Panc1 (cell line): ENCODE measurements around the gene FSD1L. TPM values are rescaled to one million over a fixed set of nuclear protein-coding genes. Genes with fewer than 3 reads are reported as not detected.

Source experiments
- ATAC-seq: fragments of 200-7000 bp; cut with Tn5 transposase; 2 replicates; pipeline ENCODE4 v1.9.1; 2020; ENCODE audit warnings: mild to moderate bottlenecking, moderate library complexity
- BruUV-seq: library from RNA; stranded (reverse); fragments of 400-500 nt; replicated peaks from 2 replicates; lab custom pipeline; 2021; lab: Mats Ljungman, UMichigan
- CTCF ChIA-PET: fragments of 300-600 bp; sonication (Branson Sonifier 250); formaldehyde crosslinking; loops from one replicate; lab custom pipeline; 2022; ENCODE audit warnings: antibody characterized with exemption; lab: Charles Lee
- POLR2A ChIA-PET: fragments of 300-600 bp; sonication (Branson Sonifier 250); formaldehyde crosslinking; loops from one replicate; lab custom pipeline; 2022; ENCODE audit warnings: antibody characterized with exemption; lab: Charles Lee
- DNase-seq: peaks from one replicate; pipeline ENCODE4 v3.0.0-alpha.2; 2010; ENCODE audit warnings: low read depth, low spot score
- H3K27ac ChIP-seq: 2 replicates; pipeline ENCODE4 v1.5.1; 2011; ENCODE audit warnings: mild to moderate bottlenecking, low read length, inconsistent platforms
- H3K27me3 ChIP-seq: fragments of 200-500 bp; sonication (Bioruptor generic); 2 replicates; pipeline ENCODE4 v1.6.0; 2014; ENCODE audit warnings: low read length, inconsistent platforms; ENCODE audit not compliant: control insufficient read depth, insufficient read depth
- H3K36me3 ChIP-seq: fragments of 200-500 bp; sonication (Bioruptor generic); 2 replicates; pipeline ENCODE4 v1.5.1; 2014; ENCODE audit warnings: inconsistent platforms, mild to moderate bottlenecking, low read length, moderate library complexity; ENCODE audit not compliant: control insufficient read depth, insufficient read depth
- H3K4me1 ChIP-seq: 2 replicates; pipeline ENCODE4 v1.5.1; 2011; ENCODE audit warnings: inconsistent platforms, mild to moderate bottlenecking, low read length, moderate library complexity; ENCODE audit not compliant: control insufficient read depth, insufficient read depth
- H3K4me3 ChIP-seq, 2 experiments: 2 replicates each; pipeline ENCODE4 v1.5.1; 2011 to 2012; ENCODE audit warnings: low read depth in 2 of 2, low read length in 2 of 2, mild to moderate bottlenecking in 2 of 2, inconsistent platforms in 1 of 2, moderate library complexity in 1 of 2
- H3K9me3 ChIP-seq: fragments of 200-500 bp; sonication (Bioruptor generic); 2 replicates; pipeline ENCODE4 v1.5.1; 2014; ENCODE audit warnings: low read depth, mild to moderate bottlenecking, inconsistent platforms, low read length, moderate library complexity; ENCODE audit not compliant: control insufficient read depth, insufficient read depth
- CTCF ChIP-seq: fragments of 450-650 bp; IDR thresholded peaks from 2 replicates; pipeline ENCODE4 v1.5.1; 2017; ENCODE audit warnings: mild to moderate bottlenecking
- POLR2AphosphoS5 ChIP-seq: IDR thresholded peaks from 2 replicates; pipeline ENCODE4 v1.6.1; 2012; ENCODE audit warnings: mild to moderate bottlenecking, low read depth, low read length, moderate library complexity
- REST ChIP-seq, 2 experiments: IDR thresholded peaks; 2 replicates each; pipeline ENCODE4 v1.6.1; 2011 to 2012; ENCODE audit warnings: low read depth in 2 of 2, control low read depth in 1 of 2, low read length in 1 of 2, mild to moderate bottlenecking in 1 of 2, moderate library complexity in 1 of 2; ENCODE audit not compliant: insufficient read depth in 1 of 2
- SIN3A ChIP-seq: IDR thresholded peaks from 2 replicates; pipeline ENCODE4 v1.6.1; 2012; ENCODE audit warnings: low read depth, mild to moderate bottlenecking, low read length, moderate library complexity, borderline replicate concordance; ENCODE audit not compliant: insufficient read depth
- TCF7L2 ChIP-seq: IDR thresholded peaks from 2 replicates; pipeline ENCODE4 v1.6.1; 2011; ENCODE audit warnings: mild to moderate bottlenecking, low read depth, low read length, inconsistent platforms
- in situ Hi-C: cut with HindIII; loops from 2 replicates; pipeline ENCODE4 v1.10.0; 2016; ENCODE audit warnings: low sequenced_read_pairs, low pct_unique_long_range_greater_than_20kb
- intact Hi-C: fragments of 100-400 bp; cut with micrococcal nuclease; formaldehyde crosslinking; loops from one replicate; pipeline ENCODE4 v1.10.0; 2022; ENCODE audit not compliant: unreplicated experiment
- total RNA-seq: library from RNA; stranded (reverse); gene quantifications from one replicate; pipeline ENCODE4 v1.2.1, GENCODE V29; 2021; ENCODE audit not compliant: unreplicated experiment

Gene FSD1L
- total RNA-seq, 1 experiment from 2014 or later = 5.1 TPM

- H3K4me3 ChIP-seq = no peak overlapping the region
- ATAC-seq = no peak
- no peaks in the 10 kb centered on the region for H3K9me3 ChIP-seq
- H3K27me3 ChIP-seq = no peaks in the 10 kb centered on the region
- ChIA-PET POLR2A (no interaction called here), CTCF (no interaction called here)
- in situ Hi-C loops (no loop called here), intact Hi-C loops (no loop called here)
- no peak overlapping the region for H3K27ac ChIP-seq
- TF ChIP-seq TCF7L2 (no peak), CTCF (no peak), SIN3A (no peak), REST (IDR thresholded peaks at IDR 0.05; ENCODE audit: insufficient read depth in 1 of 2, low read depth in 2 of 2, low read length in 1 of 2) (no peak), POLR2AphosphoS5 (no peak)
- H3K4me1 ChIP-seq = no peaks in the 10 kb centered on the region
- H3K36me3 ChIP-seq = no peaks in the 10 kb centered on the region; the same call in 1 of the 2 replicates
- no peak for DNase-seq
- BruUV-seq = no TSS peak
Observed at GRCh38 chr9:105593145-105593544, 145.3 kb downstream of the FSD1L start.

Other genes with a start within 250 kb of the FSD1L start
- 8.7 TPM for gene SLC44A1, start 203.4 kb upstream of the FSD1L start, total RNA-seq
- 15.2 TPM for gene FKTN, start 110.1 kb downstream of the FSD1L start, total RNA-seq
- gene TAL2, start 214.4 kb downstream of the FSD1L start, total RNA-seq = not detected
- 30.6 TPM for gene TMEM38B, start 246.5 kb downstream of the FSD1L start, total RNA-seq